Suprapubic skin (tissue), 4 donors: ENCODE results near the gene KRT10. TPM values are rescaled to one million over a fixed set of nuclear protein-coding genes. Genes with fewer than 3 reads are reported as not detected.
A peak's percentile ranks its signal among the peaks of the same experiment; 100 is the strongest.
"Not testable (repeated sequence)": the region's sequence is repeated elsewhere in the genome, so short reads cannot be mapped to it uniquely, and the experiment has no call there.

Experiments
- DNase-seq, 2 donors: peaks; one replicate each; pipeline ENCODE4 v3.0.0-alpha.2; 2019; ENCODE audit warnings: low spot score in 2 of 2
- H3K27ac ChIP-seq: fragments of 200-600 bp; sonication (generic); one replicate; pipeline ENCODE4 v1.5.1; 2019
- H3K27me3 ChIP-seq: fragments of 200-600 bp; sonication (generic); one replicate; pipeline ENCODE4 v1.5.1; 2019
- H3K36me3 ChIP-seq: fragments of 200-600 bp; sonication (generic); one replicate; pipeline ENCODE4 v1.5.1; 2019
- H3K4me1 ChIP-seq: fragments of 200-600 bp; sonication (generic); one replicate; pipeline ENCODE4 v1.5.1; 2019
- H3K4me3 ChIP-seq: fragments of 200-600 bp; sonication (generic); one replicate; pipeline ENCODE4 v1.5.1; 2019; ENCODE audit warnings: mild to moderate bottlenecking
- H3K9me3 ChIP-seq: fragments of 200-600 bp; sonication (generic); one replicate; pipeline ENCODE4 v1.5.1; 2019
- EP300 ChIP-seq: sonication (generic); formaldehyde crosslinking; IDR thresholded peaks from one replicate; pipeline ENCODE4 v1.6.1; 2017; ENCODE audit warnings: antibody characterized with exemption
- POLR2A ChIP-seq, 2 donors: fragments of 450-650 bp; IDR thresholded peaks; one replicate each; pipeline ENCODE4 v1.6.1; 2017; ENCODE audit warnings: antibody characterized with exemption in 2 of 2, mild to moderate bottlenecking in 2 of 2, moderate library complexity in 2 of 2
- POLR2AphosphoS5 ChIP-seq, 3 donors: sonication (generic); formaldehyde crosslinking; IDR thresholded peaks; one replicate each; pipeline ENCODE4 v1.6.1; 2017; ENCODE audit warnings: antibody characterized with exemption in 3 of 3
- WGBS: methylation state at CpG from one replicate; pipeline ENCODE4 v1.1.5; 2018; 5-methylcytosine and 5-hydroxymethylcytosine counted together
- total RNA-seq, 4 donors: library from RNA; depleted of rRNA; stranded (reverse); fragments of >200 nt; gene quantifications; one replicate each; pipeline ENCODE4 v1.1.0, GENCODE V29; 2016
- TF ChIP-seq, protein P1 (sequence below), 2 donors: fragments of 200-600 bp in 1 of 2; fragments of 450-650 bp in 1 of 2; sonication (generic) in 1 of 2; IDR thresholded peaks; one replicate each; pipeline ENCODE4 v1.5.1; 2016 to 2019; ENCODE audit warnings: antibody characterized with exemption in 2 of 2, mild to moderate bottlenecking in 1 of 2, moderate library complexity in 1 of 2

KRT10 gene
- total RNA-seq, 4 donors from 2014 or later = 3,788 to 5,963 (median 5,237) TPM

DNA sequence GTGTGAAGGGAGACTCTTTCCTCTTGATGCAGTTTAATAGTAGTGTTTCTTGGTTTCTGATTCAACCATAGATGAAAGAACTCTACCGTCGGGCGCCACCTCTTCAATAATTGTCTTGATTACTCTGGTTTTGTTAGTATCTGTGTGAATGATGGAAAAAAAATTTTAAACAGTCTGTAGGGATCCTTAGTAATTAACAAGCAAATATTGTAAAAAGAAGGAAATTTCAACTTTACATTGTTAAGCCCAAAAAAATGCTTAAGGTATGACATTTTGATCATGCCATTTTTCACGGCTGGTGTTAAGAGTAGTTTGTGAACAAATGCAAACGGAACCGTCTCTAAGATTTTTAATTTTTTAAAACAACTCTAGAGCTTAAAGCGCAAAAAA lies 4.1 kb downstream of the KRT10 start:
- 13% methylated on average over 7 of the region's 7 CpGs for WGBS
- DNase-seq = no peak
- no peak for TF ChIP-seq POLR2A (IDR thresholded peaks at IDR 0.05)
- no peak for TF ChIP-seq EP300
- TF ChIP-seq, protein P1, sequence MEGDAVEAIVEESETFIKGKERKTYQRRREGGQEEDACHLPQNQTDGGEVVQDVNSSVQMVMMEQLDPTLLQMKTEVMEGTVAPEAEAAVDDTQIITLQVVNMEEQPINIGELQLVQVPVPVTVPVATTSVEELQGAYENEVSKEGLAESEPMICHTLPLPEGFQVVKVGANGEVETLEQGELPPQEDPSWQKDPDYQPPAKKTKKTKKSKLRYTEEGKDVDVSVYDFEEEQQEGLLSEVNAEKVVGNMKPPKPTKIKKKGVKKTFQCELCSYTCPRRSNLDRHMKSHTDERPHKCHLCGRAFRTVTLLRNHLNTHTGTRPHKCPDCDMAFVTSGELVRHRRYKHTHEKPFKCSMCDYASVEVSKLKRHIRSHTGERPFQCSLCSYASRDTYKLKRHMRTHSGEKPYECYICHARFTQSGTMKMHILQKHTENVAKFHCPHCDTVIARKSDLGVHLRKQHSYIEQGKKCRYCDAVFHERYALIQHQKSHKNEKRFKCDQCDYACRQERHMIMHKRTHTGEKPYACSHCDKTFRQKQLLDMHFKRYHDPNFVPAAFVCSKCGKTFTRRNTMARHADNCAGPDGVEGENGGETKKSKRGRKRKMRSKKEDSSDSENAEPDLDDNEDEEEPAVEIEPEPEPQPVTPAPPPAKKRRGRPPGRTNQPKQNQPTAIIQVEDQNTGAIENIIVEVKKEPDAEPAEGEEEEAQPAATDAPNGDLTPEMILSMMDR (IDR thresholded peaks at IDR 0.05) = no peak
- TF ChIP-seq POLR2AphosphoS5 (IDR thresholded peaks at IDR 0.05) = no peak
- Histone ChIP-seq H3K4me1 (peaks cover 20% of the 10 kb centered on the region), H3K9me3 (no peaks in the 10 kb centered on the region), H3K27ac (peak overlapping the region; percentile 92), H3K36me3 (no peaks in the 10 kb centered on the region), H3K27me3 (no peaks in the 10 kb centered on the region), H3K4me3 (peak overlapping the region; percentile 56)

DNA sequence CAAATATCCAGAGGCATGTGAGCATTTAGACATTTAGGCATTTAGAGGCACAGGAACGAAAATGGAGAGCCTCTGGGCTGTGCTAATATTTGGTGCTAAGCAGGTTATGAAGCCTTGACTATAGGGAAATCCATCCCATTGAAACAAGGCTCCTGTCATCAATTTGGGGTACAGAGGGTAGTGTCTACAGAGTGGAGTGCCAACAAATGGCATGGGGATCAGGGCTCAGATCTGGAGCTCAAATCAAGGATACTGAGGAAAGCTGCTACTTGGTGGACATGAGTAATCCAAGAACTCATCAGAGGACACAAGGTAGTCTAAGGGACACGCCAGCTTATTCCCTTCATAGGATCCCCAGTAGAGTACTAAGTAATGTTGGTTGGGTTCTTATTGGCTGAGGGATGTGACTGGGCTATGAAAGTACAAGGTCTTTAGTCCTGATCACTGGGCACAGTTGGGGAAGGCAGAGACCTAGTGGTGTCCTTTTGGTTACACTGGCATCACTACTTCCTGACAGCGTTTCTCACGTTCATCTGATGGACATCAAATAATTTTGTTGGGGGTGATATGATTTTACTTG lies 5.2 kb downstream of the KRT10 start:
- Histone ChIP-seq H3K9me3 (no peaks in the 10 kb centered on the region), H3K4me1 (peaks cover 20% of the 10 kb centered on the region), H3K36me3 (no peaks in the 10 kb centered on the region), H3K27ac (no peak overlapping the region), H3K4me3 (peak overlapping the region; percentile 56), H3K27me3 (peaks cover 6% of the 10 kb centered on the region)
- WGBS = 82% methylated on average over 4 of the region's 4 CpGs
- TF ChIP-seq POLR2A (IDR thresholded peaks at IDR 0.05) (no peak), POLR2AphosphoS5 (IDR thresholded peaks at IDR 0.05) (no peak), EP300 (no peak)
- TF ChIP-seq, protein P1 (IDR thresholded peaks at IDR 0.05) = no peak
- no peak for DNase-seq

DNA sequence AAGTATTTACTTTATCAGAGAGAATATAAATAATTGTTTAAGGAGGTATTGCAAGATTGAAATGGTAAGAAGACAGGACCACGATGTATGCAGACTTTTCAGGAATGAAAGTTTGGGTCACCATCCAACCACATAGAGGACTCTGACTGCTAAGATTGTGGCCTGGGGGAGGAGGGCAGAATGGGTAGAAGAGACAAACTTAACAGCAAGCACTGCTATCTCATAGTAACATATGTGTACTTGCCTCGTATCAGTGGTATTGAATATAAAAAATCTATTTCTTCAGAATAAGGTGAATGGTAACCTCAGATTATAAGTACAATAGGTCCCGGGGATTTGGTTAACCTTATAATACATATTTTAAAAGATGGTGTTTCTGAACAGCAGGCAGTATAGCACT lies 5.8 kb downstream of the KRT10 start:
- H3K36me3 ChIP-seq = no peaks in the 10 kb centered on the region
- H3K27ac ChIP-seq = no peak overlapping the region
- 78% methylated on average over 3 of the region's 3 CpGs for WGBS
- peaks cover 10% of the 10 kb centered on the region for H3K27me3 ChIP-seq
- no peak overlapping the region for H3K4me3 ChIP-seq
- DNase-seq = no peak
- H3K9me3 ChIP-seq = no peaks in the 10 kb centered on the region
- TF ChIP-seq POLR2AphosphoS5 (IDR thresholded peaks at IDR 0.05) = no peak
- TF ChIP-seq POLR2A (IDR thresholded peaks at IDR 0.05) = no peak
- no peak for TF ChIP-seq EP300
- TF ChIP-seq, protein P1 (IDR thresholded peaks at IDR 0.05) = no peak
- peaks cover 20% of the 10 kb centered on the region for H3K4me1 ChIP-seq

DNA sequence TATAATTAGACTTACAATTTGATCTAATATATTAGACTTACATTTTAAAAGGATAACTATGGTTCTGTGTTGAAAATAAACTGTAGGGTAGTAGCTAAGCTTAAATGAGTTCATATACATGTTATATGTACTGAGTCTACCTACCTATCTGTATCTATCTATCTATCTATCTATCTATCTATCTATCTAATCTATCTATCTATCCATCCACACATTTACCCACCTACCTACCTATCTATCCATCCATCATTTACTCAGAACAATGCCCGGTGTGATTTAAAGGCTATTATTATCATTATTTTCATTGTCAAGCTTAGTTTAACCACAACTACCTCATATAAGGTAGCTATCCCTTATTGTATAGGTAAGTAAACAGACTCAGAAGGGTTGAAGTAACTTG lies 7.0 kb downstream of the KRT10 start:
- Histone ChIP-seq H3K27ac (no peak overlapping the region), H3K9me3 (no peaks in the 10 kb centered on the region), H3K27me3 (peaks cover 11% of the 10 kb centered on the region), H3K4me1 (peaks cover 18% of the 10 kb centered on the region), H3K36me3 (no peaks in the 10 kb centered on the region), H3K4me3 (no peak overlapping the region)
- WGBS = 84% methylated on average over 1 of the region's 1 CpG
- no peak for DNase-seq
- TF ChIP-seq, protein P1 (IDR thresholded peaks at IDR 0.05) = no peak
- TF ChIP-seq EP300 = no peak
- no peak for TF ChIP-seq POLR2A (IDR thresholded peaks at IDR 0.05)
- no peak for TF ChIP-seq POLR2AphosphoS5 (IDR thresholded peaks at IDR 0.05)

DNA sequence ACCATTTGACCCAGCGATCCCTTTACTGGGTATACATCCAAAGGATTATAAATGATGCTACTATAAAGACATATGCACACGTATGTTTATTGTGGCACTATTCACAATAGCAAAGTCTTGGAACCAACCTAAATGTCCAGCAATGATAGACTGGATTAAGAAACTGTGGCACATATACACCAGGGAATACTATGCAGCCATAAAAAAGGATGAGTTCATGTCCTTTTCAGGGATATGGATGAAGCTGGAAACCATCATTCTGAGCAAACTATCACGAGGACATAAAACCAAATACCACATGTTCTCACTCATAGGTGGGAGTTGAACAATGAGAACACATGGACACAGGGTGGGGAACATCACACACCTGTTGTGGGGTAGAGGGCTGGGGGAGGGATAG lies 7.8 kb downstream of the KRT10 start:
- not testable (repeated sequence) for DNase-seq, H3K9me3 ChIP-seq, H3K4me3 ChIP-seq, H3K27ac ChIP-seq, H3K36me3 ChIP-seq
- Histone ChIP-seq H3K4me1 (peaks cover 11% of the 10 kb centered on the region), H3K27me3 (peaks cover 19% of the 10 kb centered on the region)
- WGBS = 78% methylated on average over 3 of the region's 3 CpGs

DNA sequence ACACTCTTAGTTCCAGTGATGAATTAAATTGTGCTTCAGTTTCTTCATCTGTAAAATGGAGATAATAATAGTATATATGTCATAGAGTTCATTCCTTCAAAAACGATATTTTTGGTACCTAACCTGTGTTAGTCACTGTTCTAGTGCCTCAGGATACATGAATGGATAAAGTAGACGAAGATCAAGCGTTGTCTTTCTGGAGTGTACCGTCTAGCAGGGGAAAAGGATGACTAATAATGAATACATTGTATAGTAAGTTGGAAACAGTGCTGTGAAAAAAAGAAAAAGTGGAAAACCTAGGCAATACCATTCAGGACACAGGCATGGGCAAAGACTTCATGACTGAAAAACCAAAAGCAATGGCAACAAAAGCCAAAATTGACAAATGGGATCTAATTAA lies 8.6 kb downstream of the KRT10 start:
- no peak for TF ChIP-seq POLR2A (IDR thresholded peaks at IDR 0.05)
- TF ChIP-seq, protein P1 (IDR thresholded peaks at IDR 0.05) = no peak
- no peak for TF ChIP-seq EP300
- no peak for TF ChIP-seq POLR2AphosphoS5 (IDR thresholded peaks at IDR 0.05)
- DNase-seq = no peak
- Histone ChIP-seq H3K27ac (no peak overlapping the region), H3K36me3 (no peaks in the 10 kb centered on the region), H3K27me3 (peaks cover 22% of the 10 kb centered on the region), H3K9me3 (no peaks in the 10 kb centered on the region), H3K4me1 (peaks cover 7% of the 10 kb centered on the region), H3K4me3 (no peak overlapping the region)
- WGBS = 51% methylated on average over 4 of the region's 4 CpGs
